GM12878 (cell line): Measurements from ENCODE around the gene NELFB. TPM values are rescaled to one million over a fixed set of nuclear protein-coding genes. Genes with fewer than 3 reads are reported as not detected.

ENCODE experiments used
- ASH2L ChIP-seq: fragments of 300-600, 200-600 bp; sonication (generic); IDR thresholded peaks from 2 replicates; pipeline ENCODE4 v1.6.1; 2017; ENCODE audit warnings: low read depth, mild to moderate bottlenecking, borderline replicate concordance
- ATF7 ChIP-seq: fragments of 450-650 bp; IDR thresholded peaks from 2 replicates; pipeline ENCODE4 v1.6.1; 2016; ENCODE audit warnings: low read depth, mild to moderate bottlenecking
- CBX5 ChIP-seq: sonication (generic); IDR thresholded peaks from 2 replicates; pipeline ENCODE4 v1.6.1; 2016; ENCODE audit warnings: low read depth, moderate library complexity, mild to moderate bottlenecking, inconsistent platforms
- CEBPB ChIP-seq, 2 experiments: fragments of 150-350 bp in 1 of 2; IDR thresholded peaks; 2 replicates each; pipeline ENCODE4 v1.6.1; 2012 to 2014; ENCODE audit warnings: low read depth in 2 of 2, low read length in 2 of 2, borderline replicate concordance in 1 of 2, inconsistent platforms in 1 of 2
- CHD2 ChIP-seq: IDR thresholded peaks from 2 replicates; pipeline ENCODE4 v1.6.1; 2011; ENCODE audit warnings: low read depth, low read length, improper control_type of control experiment, borderline replicate concordance
- CREB1 ChIP-seq: IDR thresholded peaks from 2 replicates; pipeline ENCODE4 v1.6.1; 2012; ENCODE audit warnings: low read depth, mild to moderate bottlenecking, inconsistent platforms
- CTCF ChIP-seq, 3 experiments: IDR thresholded peaks in 2 of 3; conservative IDR thresholded peaks in 1 of 3; 2 replicates each; pipeline ENCODE4 v1.5.1; 2011; ENCODE audit warnings: low read depth in 3 of 3, low read length in 3 of 3, mild to moderate bottlenecking in 3 of 3, control low read depth in 2 of 3, moderate library complexity in 2 of 3, inconsistent platforms in 1 of 3, mixed read lengths in 1 of 3; ENCODE audit not compliant: control insufficient read depth in 2 of 3, insufficient read depth in 1 of 3; ENCODE audit errors: extremely low read depth in 1 of 3
- E2F4 ChIP-seq: IDR thresholded peaks from 2 replicates; pipeline ENCODE4 v1.6.1; 2012; ENCODE audit warnings: low read depth, low read length, improper control_type of control experiment
- IRF5 ChIP-seq: fragments of 450-650 bp; IDR thresholded peaks from 2 replicates; pipeline ENCODE4 v1.6.1; 2017; ENCODE audit warnings: borderline replicate concordance
- KDM1A ChIP-seq: fragments of 200-600 bp; sonication (generic); IDR thresholded peaks from 2 replicates; pipeline ENCODE4 v1.6.1; 2016; ENCODE audit warnings: borderline replicate concordance
- MEF2A ChIP-seq: IDR thresholded peaks from 2 replicates; pipeline ENCODE4 v1.6.1; 2011; ENCODE audit warnings: low read depth, mild to moderate bottlenecking, low read length, moderate library complexity; ENCODE audit not compliant: insufficient read depth
- MTA2 ChIP-seq: fragments of 450-650 bp; IDR thresholded peaks from 2 replicates; pipeline ENCODE4 v1.6.1; 2016; ENCODE audit warnings: low read depth, mild to moderate bottlenecking, moderate library complexity
- MYC ChIP-seq: IDR thresholded peaks from 2 replicates; pipeline ENCODE4 v1.6.1; 2011; ENCODE audit warnings: mild to moderate bottlenecking, low read length, moderate library complexity, inconsistent platforms; ENCODE audit not compliant: insufficient read depth, insufficient replicate concordance, insufficient read length, severe bottlenecking
- NFIC ChIP-seq: IDR thresholded peaks from 2 replicates; pipeline ENCODE4 v1.6.1; 2012; ENCODE audit warnings: low read depth, mild to moderate bottlenecking, inconsistent platforms, low read length, moderate library complexity
- NFYA ChIP-seq: IDR thresholded peaks from 2 replicates; pipeline ENCODE4 v1.6.1; 2011; ENCODE audit warnings: low read depth, mild to moderate bottlenecking, low read length, improper control_type of control experiment, borderline replicate concordance
- POU2F2 ChIP-seq: IDR thresholded peaks from 3 replicates; pipeline ENCODE4 v1.6.1; 2011; ENCODE audit warnings: low read depth, mild to moderate bottlenecking, low read length, borderline replicate concordance
- RFX5 ChIP-seq: IDR thresholded peaks from 2 replicates; pipeline ENCODE4 v1.6.1; 2011; ENCODE audit warnings: low read depth, low read length, improper control_type of control experiment
- SMARCA5 ChIP-seq: fragments of 450-650 bp; IDR thresholded peaks from 2 replicates; pipeline ENCODE4 v1.6.1; 2017; ENCODE audit warnings: mild to moderate bottlenecking
- SPI1 ChIP-seq: IDR thresholded peaks from 2 replicates; pipeline ENCODE4 v1.6.1; 2011; ENCODE audit warnings: low read depth, mild to moderate bottlenecking, low read length, moderate library complexity, borderline replicate concordance; ENCODE audit not compliant: insufficient read depth
- USF2 ChIP-seq: IDR thresholded peaks from 2 replicates; pipeline ENCODE4 v1.6.1; 2011; ENCODE audit warnings: low read depth, low read length, improper control_type of control experiment, borderline replicate concordance
- ZBTB33 ChIP-seq: fragments of 450-650 bp; IDR thresholded peaks from 2 replicates; pipeline ENCODE4 v1.6.1; 2017; ENCODE audit warnings: mild to moderate bottlenecking
- ZNF274 ChIP-seq: IDR thresholded peaks from one replicate; pipeline ENCODE4 v1.8.0; 2011; ENCODE audit not compliant: insufficient read length, insufficient read depth
- polyA plus RNA-seq, 11 experiments: library from polyadenylated mRNA; depleted of rRNA in 4 of 11; unstranded in 6 of 11; stranded (reverse) in 5 of 11; fragments of >200 nt; fragmentation: Nextera tagmentation in 4 of 11; fragmentation: Illumina TruSeq in 1 of 11; extraction: Ambion mirVana in 4 of 11; extraction: Trizol in 1 of 11; gene quantifications; 1 replicate in 1 of 11; 2 replicates in 10 of 11; pipeline versions ENCODE4 v1.2.1 to v1.2.3, GENCODE V29; 2011 to 2016; ENCODE audit warnings: inconsistent platforms in 2 of 11, missing spikeins in 2 of 11, low read depth in 1 of 11
- total RNA-seq, 4 experiments: library from RNA; depleted of rRNA in 3 of 4; stranded (reverse); fragments of >200 nt in 3 of 4; fragmentation: Illumina TruSeq in 1 of 4; extraction: Trizol in 1 of 4; gene quantifications; 2 replicates each; pipeline versions ENCODE4 v1.2.1 to v1.2.3, GENCODE V29; 2013 to 2021

NELFB gene
- total and polyA plus RNA-seq, 10 of the 15 experiments (the other 5 are each of a cell fraction or from before 2014, with no cell fraction given), result 0.19 to 63.4 (median 30.9) TPM

- TF ChIP-seq E2F4 (no peak), SMARCA5 (peak; percentile 89; the same call in 1 of the 2 replicates), MEF2A (0 out of 2 replicates have a peak, but pooled peaks have one; percentile 18), CTCF (IDR thresholded peaks at IDR 0.05 in 2 of 3, conservative IDR thresholded peaks at IDR 0.05 in 1 of 3; ENCODE audit: control insufficient read depth in 2 of 3, extremely low read depth in 1 of 3, insufficient read depth in 1 of 3, low read depth in 3 of 3, low read length in 3 of 3) (peak; percentile 91 to 98 (median 92); a peak in 5 of 6 replicates), NFYA (no peak), RFX5 (no peak), ZNF274 (no peak), CHD2 (peak; percentile 51; the same call in 1 of the 2 replicates), ZBTB33 (no peak), ASH2L (no peak), CEBPB (IDR thresholded peaks at IDR 0.05; ENCODE audit: borderline replicate concordance in 1 of 2, low read depth in 2 of 2, low read length in 2 of 2) (no peak), NFIC (no peak), SPI1 (no peak), MTA2 (0 out of 2 replicates have a peak, but pooled peaks have one; percentile 14), IRF5 (no peak), CBX5 (no peak), USF2 (no peak), POU2F2 (no peak), CREB1 (no peak), MYC (no peak), ATF7 (no peak), KDM1A (no peak)
Observed at GRCh38 chr9:137227054-137227852, 27.9 kb upstream of the NELFB start, which contains the start of gene RNF224 (continued).
